Measurements from ENCODE around the gene RHBG.

RHBG gene

DNA sequence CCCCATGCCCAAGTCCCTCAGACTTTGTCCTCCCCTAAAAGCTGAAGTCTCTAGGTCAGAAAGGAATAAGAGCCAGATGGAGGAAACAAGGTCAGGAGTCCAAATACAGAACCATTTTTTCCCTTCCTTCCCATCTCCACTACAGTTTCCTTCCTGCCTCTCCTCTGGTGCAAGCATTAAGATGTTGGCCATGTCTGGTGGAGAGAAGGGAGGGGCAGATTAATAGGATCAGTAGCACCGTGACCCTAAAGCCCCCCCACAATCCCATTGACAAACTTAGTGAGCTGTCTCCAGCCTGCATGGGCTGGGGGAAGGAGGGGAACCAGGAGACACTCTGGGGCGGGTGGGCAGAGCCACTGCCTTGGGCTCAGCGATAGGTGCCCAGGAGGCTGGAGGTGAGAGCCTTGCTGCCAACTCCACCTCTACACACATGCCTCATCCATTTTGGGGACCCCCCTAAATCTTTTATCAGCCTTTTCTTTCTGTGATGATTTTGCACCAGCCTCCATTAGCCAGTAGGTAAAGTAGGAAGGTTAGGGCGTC is 59.8 kb downstream of the RHBG start:
- no peak for FAIRE-seq

DNA sequence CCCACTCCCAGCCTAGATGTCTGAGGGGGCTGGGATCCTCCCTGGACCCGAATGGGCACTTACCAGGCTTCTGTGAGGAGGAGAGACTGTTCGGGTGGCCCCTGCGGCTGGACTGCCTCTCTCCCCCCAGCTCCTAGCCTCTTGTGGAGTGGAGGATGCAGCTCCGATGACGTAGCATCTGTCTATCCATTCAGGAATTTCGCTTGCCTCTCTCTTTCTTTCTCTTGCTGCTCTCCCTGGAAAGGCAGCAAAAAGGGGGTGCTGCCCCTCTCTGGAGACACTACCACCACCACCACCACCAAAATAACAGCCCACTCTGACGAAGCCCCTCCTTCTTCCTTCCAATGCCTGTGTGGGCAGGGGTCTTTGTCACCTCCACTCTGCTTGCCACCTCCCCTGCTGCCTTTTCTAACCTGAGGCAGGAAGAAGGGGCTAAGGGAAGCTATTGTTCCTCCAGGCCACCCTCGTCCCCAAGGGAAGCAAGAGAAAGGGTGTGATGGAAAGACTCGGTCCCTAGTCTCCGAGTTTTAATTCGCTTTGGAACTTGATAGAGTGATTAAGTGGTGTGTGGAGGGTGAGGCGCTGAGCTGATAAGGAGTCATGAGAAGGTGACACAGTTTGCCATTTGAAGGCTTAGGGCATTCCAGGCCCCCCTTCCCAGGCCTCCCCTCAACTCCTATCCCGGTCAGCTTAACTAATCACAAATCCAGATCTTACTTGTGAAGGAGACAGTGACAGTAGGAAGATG is 60.5 kb downstream of the RHBG start:
- no peak for FAIRE-seq

DNA sequence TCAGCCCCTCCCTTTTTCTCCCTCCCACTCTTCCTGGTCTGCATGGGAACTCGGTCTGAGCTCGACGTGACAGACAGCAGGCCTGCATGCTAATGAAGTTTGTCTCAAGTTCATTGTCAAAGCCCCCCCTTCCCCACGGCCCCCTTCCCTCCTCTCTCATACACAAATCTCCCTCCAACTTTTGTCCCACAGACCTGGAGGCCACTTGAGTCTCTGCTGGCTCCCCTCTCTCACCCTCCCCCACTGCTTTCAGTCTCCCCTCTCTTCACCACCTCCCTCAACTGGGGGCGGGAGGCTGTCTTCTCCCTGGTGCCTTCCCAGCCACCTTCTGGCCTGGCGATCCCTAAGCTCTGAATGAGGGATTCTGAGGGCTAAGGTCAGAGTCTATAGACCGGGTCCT is 61.3 kb downstream of the RHBG start:
- FAIRE-seq: no peak

DNA sequence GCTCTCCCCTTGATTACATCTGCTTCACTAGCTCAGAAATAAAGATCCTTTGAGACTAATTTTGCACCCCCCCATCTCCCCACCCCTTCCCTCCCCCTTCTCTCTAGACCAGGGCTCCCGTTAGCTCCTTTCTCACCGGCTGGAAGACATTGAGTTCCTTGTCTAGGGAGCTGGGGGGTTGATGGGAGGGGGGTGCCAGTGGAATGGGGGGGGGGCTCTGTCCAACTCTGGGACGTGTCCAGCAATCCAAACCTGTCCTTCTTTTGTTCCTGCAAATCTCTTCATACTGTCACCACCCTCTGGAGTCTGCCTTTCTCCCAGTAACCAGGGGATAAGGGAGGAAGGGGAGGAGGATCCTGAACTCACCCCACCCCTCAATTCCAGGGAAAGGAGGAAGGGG is 61.9 kb downstream of the RHBG start:
- no peak for FAIRE-seq

DNA sequence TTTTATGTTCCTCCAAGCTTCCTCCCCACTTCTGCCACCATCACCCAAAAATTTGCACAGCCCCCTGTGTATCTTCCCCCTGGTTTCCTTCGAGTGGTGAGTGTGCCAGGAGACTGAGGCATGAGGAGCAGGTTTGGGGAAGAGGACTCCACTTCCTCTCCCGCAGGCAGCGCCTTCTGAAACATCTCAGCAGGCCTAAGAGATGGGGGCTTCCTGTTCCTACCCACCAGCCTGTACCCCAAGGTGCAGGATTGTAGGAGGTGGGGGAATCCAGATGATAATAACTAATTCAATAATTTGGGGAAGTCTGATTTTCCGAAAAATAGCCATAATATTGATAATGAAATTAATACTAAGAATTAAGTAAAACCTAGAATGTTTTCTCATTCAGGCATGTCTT is 62.4 kb downstream of the RHBG start:
- no peak for FAIRE-seq

DNA sequence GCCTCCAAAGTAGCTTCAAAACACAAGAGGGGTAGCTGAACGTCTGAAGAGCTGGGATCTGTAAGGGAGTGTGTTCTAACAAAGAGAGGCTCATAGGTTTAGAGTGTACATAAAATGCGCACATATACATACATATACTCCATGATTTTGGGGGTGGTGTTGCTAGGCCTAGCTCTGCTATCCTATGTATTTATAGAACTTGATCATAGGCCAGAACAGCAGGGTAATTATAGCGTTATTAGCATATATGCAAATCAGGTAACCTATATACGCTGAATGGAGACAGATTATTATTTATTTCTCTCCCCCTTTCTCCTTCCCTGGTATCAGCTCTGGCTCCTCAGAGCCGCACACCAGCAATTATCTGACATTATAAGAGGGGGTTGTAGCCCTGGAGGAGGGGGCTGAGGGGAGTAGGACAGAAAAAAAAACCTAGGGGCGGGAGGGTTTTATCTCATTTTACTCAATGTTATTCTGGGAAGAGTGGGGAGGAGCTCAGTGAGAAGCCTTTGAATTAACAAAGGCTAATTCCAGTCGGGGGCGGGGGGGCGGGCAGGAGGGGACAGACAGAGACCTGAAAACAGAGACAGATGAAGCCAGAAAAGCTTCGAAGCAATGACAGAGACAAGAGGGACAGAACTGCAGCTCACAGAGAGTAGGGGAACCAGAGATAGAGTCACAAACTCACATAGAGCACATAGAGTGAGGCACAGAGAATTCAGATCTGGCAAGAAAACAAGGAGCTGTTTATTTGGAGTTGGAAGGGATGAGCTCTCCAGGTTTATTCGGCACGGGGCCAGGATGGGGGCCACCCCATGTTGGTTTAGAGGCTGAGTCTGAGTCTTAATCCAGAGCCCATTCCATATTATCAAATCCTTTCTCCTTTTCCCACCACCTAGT is 63.0 kb downstream of the RHBG start:
- no peak for FAIRE-seq

DNA sequence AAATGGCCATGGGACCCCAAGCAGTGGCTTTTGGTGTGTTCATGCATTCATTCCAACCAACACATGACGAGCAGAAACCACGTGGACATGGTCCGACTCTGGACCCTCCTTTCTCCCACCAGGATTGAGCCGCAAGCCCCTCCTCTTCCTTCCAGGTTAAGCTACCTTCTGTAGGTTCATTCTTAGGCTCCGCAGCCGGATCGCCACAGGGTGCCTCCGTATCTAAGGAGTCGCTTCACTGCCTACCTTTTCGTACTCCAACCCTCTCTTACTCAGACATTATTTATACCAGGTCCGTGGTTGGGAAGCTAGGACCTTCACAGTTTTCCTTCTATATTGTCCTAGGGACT is 63.6 kb downstream of the RHBG start:
- no peak for FAIRE-seq

DNA sequence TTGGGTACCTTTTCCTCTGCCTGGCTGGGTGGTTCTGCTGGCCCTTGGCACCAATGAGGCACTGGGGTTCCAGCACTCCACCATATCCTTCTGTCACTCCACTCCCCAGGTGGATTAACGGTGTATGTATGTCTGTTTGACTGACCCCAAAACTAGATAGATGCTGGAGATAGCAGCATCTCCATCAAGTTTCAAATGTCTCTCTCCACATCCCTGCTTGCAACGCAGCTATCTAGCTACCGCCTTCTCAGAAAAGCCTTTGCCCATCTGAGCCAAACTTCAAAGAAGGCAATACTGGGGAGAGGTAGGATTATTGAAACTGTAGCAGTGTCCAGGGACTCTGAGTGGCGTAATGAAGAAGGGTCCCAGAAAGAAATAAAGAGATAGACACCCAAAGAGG is 64.0 kb downstream of the RHBG start:
- no peak for FAIRE-seq

DNA sequence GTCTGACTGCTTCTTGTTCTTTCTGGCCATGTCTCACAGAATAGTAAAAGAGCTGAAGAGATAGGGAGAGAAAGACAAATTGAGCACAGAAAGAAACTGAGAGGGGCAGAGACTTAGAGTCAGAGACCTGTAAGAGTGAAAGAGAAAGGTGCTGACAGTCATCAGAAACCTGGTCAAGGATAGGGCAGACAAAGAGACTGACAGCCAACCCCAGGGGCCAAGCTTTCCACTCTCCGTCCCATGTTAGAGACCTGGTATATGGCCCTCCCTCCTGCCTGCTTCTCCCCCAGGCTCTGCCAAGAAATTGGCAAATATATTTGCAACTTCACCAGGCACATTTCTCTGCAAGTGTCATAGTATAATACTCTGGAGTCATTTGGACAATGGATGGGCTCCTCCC is 64.6 kb downstream of the RHBG start:
- FAIRE-seq: no peak

Measured in G401.6 (cell line).